HG02588 (cell line): ENCODE data around the gene CYP46A1.

ENCODE experiments used
- ATAC-seq: cut with Tn5 transposase; IDR thresholded peaks from one replicate; pipeline ENCODE4 v1.9.1; 2021; ENCODE audit warnings: mild to moderate bottlenecking, moderate library complexity; ENCODE audit not compliant: unreplicated experiment

The CYP46A1 gene

DNA sequence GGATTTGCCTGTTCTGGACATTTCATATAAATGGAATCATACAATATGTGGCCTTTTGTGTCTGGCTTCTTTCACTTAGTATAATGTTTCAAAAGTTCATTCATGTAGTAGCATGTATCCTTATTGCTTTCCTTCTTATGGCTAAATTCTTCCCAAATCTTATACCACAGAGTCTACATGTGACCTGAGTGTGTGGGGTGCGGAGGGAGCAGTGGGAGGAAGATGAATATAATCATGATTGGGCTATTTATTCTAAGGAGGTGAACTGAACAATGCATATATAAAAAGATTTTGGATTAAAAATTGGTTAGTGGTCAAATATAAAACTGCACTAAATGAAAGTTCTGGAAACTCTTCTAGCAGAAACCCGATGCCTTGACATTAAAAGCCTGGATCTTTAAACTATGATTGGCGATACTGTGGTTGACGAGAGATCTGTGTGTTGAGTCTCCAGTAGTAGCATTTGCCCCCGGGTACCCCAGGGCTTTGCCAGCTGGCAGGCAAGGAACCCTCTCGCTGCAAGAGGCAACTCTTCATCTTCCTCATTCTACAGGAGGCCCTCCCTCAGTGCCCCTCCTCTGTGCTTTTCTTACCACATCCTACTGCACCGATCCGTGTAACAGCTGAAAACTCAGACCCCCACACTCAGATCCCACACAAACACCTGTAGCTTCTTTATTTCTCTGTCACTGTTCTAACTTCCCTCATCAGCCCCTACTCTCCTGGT, 2.6 kb downstream of the CYP46A1 start:
- ATAC-seq, result no peak

DNA sequence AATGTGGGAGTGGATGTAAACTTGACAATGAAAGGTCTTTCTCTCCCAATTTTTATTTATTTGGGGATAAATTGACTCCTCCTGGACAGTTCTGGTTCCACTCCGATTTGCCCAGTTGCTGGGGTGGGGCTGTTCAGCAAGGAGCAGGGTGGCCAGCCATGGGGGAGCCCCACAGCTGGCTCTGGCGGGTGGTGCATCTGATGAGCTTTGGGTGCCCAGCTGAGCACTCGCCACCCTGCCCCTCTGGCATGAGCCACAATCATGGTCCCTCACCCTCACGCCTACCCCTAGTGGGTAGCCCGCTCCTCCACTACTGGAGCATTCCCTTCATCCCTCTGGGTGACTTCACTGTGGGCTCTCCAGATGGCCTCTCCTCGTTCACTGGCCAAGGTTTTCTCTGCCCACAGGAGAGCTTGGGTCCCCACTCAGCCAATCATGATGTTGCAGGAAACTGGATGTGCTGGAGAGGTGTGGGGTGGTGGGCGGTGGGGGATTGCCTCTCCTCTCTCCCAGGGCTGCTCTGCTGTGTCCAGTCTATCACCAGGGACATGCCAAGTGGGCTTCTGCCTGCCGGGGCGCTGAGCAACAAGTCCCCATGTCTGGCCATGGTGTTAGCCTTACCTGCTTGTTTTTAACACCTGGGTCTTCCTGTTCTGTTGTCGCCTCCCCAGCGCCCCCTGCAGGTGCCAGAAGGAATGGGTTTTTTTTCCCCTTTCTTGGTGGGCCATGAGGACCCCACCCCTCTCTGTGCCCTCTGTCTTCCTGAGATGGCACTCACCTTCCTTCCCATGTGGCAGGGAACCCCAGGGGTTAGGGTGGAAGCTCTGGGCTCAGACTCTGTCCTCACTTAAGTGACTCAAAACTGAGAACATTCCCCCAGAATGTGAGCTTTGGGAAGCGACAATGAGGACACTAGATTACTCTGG, 3.4 kb downstream of the CYP46A1 start:
- ATAC-seq, result no peak

DNA sequence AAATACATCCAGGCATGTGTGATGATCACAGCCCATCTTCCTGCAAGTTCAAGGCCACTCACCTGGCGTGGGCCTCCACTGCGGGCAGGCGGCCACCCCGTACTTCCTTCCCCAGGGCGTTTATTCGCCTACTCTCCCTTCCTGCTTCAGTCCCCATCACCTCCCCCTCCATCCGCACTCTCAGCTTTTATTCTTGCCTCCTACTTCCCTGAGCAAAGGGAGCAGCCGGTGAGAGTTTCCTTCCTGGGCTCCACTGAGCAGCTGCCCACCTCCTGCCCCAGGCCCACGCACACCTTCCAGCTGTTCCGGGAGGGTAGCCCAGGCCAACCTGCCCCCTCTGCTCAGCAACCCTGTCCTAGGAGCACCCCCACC, 4.1 kb downstream of the CYP46A1 start:
- ATAC-seq, result no peak

DNA sequence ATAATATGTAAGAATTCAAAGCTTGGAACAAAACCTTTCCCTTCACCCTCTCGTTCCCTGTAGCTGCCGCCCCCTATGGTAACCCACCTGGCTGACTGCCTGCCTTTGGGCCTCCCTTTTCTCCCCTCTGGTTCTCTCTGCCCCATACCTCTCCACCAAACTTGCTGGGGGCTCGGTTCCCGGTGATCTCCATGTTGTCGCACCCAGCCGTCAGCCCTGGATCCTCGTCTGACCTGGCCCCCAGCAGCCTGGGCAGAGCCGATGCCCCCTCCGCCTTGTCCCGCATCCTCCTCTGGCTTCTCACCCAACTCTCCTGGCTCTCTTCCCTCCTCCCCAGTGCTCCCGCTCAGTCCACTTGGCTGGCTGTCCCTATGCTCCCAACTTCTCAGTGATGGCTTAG, 4.5 kb downstream of the CYP46A1 start:
- no peak for ATAC-seq

DNA sequence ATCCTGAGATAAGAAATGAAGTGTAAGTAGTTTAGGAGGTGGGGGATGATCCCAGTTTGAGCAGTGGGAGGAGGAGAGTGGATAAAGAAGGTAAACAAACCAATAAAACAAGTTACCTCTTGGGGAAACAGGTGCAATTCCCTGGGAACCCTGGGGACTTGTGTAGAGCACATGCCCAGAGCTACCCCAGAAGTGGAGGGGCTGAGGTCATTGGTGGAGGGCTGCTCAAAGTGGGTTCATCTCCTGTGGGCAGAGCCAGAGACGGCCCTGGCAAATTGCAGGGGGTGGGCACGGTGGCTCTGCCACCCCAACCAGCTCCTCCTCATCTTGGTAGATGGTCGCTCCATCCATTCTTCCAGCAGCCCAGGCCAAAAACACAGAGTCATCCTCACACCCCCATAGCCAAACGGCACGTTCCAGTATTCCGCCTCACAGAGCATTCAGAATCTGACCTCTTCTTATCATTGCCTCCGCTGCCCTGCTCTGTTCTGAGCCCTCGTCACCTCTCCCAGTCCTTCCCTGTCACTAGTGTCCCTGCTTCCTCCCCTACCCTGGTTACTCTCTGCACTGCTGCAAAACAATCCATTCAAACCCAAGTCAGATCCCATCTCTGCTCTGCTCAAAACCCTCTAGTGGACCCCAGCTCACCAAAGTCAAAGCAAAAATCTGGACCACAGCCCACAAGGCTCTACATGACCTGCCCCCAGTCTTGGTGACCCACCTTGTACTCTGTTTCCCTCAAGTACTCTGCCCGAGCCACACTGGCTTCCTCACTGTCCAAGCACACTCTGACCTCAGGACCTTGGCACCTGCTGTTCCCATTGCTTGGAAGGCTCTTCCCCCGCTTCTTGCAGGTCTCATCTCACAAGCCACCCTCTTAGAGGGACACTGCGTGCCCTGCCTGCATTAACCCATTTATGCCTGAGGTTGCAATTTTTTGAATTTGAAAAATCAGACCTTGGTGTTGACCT, 5.5 kb downstream of the CYP46A1 start:
- no peak for ATAC-seq

DNA sequence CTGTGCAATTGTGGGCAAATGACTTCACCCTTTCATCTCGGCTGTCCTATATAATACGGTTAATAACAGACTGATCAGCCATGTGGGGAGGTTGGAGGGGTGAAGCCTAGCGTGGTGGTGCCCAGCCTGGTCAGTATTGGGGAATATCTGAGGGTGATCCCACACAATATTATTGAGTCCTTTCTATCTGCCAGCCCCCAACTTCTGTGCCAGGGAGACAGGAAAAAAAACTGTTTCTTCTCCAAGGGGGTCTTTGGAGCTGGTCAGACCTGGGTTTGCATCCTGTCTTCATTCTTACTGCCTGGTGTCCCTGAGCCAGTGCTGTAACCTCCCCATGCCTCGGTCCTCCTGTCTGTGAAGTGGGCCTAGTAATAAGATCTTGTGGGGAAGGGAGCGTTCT, 6.5 kb downstream of the CYP46A1 start:
- ATAC-seq, result no peak

DNA sequence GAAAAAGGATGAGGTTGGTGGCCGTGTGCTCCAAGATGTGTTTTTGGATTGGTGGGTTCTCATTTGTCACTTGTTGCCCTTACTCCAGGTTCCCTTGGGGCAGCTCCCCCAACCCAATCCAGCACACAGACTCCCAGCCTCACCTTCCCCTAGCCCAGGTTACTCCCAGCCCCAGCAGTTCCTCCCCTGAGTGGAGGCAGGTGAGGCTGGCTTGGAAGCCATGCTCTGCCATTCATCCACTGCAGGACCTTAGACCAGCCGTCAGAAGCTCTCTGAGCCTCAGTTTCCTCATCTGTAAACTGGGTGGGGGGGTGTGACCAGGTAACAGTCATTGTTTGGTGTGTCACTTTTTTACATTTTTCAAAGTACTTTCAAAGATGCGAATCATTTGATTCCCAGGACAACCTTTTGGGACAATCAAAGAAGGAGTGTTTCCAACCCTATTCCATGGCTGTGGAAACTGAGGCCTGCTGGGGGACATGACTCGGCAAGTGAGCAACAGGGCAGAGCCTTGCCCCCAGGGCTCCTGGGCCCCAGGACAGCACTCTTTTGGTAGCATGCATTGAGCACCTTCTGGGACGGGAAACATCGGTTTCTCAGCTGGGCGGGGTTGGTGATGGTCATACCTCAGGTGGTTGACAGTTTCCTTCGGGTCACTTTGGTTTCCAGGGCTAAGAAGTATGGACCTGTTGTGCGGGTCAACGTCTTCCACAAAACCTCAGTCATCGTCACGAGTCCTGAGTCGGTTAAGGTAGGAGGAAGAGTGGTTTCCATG, 7.2 kb downstream of the CYP46A1 start:
- ATAC-seq, result no peak

DNA sequence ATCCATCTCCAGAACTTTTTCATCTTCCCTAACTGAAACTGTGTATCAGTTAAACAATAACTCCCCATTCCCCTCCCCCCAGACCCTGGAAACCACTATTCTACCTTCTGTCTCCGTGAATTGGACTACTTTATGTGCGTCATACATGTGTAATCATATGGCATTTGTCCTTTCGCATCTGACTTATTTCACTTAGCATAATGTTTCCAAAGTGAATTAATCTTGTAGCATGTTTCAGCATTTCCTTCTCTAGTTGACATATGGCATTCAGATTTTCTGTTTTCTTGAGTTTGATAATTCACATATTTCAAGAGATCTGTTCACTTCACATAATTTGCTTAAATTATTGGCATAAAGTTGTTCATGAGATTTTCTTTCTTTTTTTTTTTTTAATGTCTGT, 9.8 kb downstream of the CYP46A1 start:
- no peak for ATAC-seq

DNA sequence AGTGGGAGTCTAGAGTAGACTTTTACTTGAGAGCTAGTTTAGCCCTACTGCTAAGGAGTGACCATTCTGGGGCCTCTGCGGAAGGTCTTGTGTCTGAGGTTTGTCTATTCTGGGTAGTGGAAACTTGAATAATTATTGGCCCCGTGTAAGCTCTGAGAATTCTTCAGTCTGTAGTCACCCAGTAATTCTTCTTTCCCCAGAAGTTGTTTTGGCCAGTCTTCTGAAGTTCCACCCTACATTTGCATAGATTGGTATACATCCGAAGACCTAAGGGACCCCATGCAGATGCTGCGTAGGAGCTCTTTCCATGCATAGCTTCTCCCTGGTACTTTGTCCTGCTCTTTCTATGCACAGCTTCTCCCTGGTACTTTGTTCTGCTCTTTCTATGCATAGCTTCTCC, 12.8 kb downstream of the CYP46A1 start:
- no peak for ATAC-seq

DNA sequence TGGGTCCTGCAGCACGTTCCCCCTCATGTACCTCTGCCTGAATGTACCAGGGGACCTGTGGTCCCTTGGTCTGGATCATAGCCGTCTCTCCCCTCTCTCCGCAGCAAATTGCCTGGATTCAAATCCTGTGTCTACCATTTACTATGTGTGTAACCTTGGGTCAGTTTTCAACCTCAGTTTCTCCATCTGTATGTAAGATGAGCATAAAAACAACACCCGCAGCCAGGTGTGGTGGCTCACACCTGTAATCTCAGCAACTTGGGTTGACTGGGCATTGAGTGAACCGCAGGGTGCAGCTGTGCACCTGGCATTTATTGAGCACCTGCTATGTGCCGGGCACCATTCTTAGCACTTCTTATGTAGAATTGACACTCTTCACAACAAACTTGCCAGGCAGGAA, 14.1 kb downstream of the CYP46A1 start:
- no peak for ATAC-seq

DNA sequence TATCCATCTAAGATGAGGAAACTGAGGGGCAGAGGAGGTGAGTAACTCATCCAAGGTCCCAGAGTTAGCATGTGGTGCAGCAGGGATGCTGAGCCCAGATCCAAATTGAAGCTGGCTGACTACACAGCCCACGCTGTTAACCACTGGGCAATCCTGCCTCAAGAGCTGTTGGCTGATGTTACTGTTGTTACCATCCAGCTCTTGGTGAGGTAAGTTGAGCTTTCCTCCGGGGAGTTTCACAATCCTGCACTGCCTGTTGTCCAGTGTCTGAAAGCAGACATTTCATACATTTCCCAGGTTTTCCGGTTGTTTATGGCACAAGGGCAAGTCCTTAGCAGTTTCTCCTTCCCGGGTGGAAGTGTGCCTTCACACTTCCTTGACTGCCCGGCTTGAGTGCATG, 14.5 kb downstream of the CYP46A1 start:
- ATAC-seq, result no peak

DNA sequence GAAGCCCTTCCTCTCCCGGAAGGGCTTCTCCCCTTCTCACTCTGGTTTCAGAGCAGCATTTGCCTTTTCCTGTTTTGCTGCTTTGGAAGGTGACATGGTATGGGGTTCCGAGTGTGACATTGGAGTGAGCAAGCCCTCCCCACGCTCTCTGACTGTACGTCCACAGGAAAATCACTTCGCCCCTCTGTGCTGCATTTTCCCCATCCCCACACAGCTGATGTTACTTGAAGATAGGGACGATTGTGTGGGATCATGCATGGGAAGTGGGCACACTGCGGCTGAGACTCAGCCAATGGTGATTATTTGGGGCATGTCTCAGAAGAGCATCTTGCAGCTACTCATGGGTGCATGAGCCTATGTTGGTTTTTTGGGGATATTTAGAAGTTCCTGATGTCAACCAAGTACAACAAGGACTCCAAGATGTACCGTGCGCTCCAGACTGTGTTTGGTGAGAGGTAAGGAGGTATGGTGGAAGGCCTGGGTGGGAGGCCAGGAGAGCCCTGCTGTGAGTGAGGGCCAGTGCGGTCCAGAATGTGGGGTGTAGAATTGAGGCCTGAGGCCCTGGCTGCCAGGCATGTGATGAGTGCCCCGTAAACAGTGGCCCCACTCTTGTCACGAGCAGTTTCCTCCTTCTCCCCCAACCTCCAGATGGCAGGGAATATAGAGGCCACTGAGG, 15.1 kb downstream of the CYP46A1 start:
- ATAC-seq, result no peak

DNA sequence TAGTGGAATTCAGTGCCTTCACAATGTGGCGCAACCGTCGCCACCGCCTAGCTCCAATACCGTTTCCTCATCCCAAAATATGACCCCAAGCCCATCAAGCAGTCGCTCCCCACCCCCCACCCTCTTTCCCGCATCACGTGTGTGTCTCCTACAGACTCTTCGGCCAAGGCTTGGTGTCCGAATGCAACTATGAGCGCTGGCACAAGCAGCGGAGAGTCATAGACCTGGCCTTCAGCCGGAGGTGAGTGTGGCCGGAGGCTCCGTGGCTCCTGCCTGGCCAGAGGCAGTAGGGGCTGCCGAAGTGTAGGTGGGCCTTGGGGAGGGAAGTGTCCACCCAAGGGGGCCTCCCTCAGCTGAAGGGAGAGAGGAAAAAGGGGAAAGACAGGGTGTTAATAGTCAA, 15.8 kb downstream of the CYP46A1 start:
- ATAC-seq, result no peak

DNA sequence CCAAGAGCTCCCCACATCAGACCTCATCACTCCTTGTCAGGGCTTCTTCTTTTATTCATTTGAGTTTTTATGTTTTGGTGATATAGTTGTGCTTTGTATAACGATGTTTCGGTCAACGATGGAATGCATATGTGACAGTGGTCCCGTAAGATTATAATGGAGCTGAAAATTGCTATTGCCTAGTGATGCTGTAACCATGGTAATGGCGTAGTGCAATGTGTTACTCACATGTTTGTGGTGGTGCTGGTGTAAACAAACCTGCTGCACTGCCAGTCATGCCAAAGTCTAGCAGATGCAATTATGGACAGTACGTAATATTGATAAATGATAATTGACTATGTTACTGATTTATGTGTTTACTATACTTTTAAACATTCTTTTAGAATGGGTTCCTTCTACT, 16.3 kb downstream of the CYP46A1 start:
- ATAC-seq, result no peak

DNA sequence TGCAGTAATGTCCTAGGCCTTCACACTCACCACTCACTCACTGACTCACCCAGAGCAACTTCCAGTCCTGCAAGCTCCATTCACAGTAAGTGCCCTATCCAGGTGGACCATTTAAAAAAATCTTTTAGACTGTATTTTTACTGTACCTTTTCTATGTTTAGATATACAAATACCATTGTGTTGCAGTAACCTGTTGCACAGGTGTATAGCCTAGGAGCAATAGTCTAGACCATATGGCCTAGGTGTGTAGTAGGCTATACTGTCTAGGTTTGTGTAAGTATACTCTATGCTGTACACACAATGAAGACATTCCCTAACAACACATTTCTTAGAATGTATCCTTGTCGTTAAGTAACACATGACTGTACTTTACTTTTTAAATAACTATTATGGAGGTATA, 17.2 kb downstream of the CYP46A1 start:
- ATAC-seq, result no peak

DNA sequence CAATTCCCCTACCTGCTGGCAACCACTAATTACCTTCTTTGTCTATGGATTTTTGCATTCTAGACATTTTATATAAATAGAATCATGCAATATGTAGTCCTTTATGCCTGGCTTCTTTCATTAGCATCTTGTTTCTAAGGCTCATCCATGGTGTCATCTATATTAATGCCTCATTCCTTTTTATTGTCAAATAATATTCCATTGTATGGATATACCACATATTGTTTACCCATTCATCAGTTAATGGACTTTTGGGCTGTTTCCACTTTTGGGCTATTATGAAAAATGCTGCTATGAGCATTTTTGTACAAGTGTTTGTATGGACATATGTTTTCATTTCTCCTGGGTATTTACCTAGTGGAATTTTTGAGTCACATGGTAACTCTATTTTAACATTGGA, 18.0 kb downstream of the CYP46A1 start:
- no peak for ATAC-seq

DNA sequence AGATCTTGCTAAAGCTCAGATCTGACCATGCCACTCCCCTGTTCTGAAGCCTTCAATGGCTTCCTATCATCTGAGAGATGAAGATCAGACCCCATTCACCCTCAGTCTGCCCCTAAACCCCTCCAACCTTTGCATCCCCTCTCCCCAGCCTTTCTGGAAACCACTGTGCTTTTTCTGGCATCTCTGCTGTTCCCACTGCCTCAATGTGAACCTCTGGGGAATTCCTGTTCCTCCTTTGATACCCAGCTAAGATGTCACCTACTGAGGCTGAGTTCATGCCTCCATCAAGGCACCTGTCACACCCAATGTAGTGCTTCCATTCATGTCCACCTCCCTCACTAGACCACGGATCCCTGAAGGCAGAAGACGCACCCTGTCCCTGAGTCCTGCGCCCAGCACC, 19.3 kb downstream of the CYP46A1 start:
- ATAC-seq, result no peak

DNA sequence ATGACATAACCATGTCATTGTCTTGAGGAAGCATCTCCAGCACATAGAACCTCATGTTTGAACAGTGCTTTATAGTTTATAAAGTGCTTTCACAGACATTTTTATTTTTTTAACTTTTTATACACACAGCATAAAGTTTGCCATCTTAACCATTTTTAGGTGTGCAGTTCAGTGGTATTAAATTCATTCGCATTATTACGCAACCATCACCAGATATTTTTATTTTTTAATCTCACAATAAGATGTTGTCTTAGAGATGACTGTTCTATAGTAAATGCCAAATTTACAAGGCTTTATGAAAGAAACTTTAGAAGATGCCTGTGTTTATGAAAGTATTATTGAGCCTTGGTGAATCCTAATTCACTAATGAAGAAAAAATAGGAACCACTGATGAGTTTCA, 19.9 kb downstream of the CYP46A1 start:
- ATAC-seq, result no peak

DNA sequence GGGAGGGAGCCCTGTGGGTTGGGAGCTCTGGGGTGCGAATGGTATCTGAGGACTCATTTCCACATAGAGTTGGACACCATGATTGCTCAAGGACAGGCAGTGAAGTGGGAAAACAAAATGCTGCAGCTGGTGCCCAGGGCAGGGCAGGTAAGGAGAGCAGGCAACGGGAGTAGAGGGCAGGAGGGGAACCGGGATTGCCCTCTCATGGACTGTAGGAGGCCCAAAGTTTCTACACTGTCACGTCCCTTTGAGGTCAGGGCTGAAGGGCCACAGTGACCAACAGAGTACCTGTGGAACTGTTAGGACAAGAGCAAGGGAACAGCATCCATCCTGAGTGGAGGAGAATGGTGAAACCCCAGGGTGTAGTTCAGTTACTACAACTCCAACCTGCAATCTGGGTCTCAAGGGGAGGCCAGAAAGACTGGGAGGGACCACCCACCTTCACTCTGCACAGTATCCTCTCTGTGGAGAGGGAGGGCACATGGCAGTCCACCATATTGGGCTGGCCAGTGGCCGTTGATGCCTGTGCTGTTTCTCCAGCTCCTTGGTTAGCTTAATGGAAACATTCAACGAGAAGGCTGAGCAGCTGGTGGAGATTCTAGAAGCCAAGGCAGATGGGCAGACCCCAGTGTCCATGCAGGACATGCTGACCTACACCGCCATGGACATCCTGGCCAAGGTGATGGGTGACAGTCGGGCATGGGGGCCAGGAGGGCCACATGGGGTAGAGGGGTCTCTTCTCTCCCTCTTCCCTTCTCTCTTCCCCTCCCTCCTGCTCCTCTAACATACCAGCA, 22.2 kb downstream of the CYP46A1 start:
- ATAC-seq, result no peak
